Muscle of leg (tissue), 11 donors: Measurements from ENCODE around the gene SAMD3. TPM values are rescaled to one million over a fixed set of nuclear protein-coding genes. Genes with fewer than 3 reads are reported as not detected.
"Not testable (repeated sequence)": the region's sequence is repeated elsewhere in the genome, so short reads cannot be mapped to it uniquely, and the experiment has no call there.

Experiments
- DNase-seq: peaks from one replicate; pipeline ENCODE4 v3.0.0; 2013
- H3K27ac ChIP-seq: one replicate; pipeline ENCODE4 v1.5.1; 2013; ENCODE audit warnings: mild to moderate bottlenecking, low read length, control low read depth
- H3K27me3 ChIP-seq: one replicate; pipeline ENCODE4 v1.6.1; 2013; ENCODE audit warnings: low read length; ENCODE audit not compliant: control insufficient read depth, insufficient read depth
- H3K36me3 ChIP-seq: one replicate; pipeline ENCODE4 v1.6.1; 2013; ENCODE audit warnings: low read length; ENCODE audit not compliant: control insufficient read depth, insufficient read depth
- H3K4me1 ChIP-seq: one replicate; pipeline ENCODE4 v1.6.1; 2013; ENCODE audit warnings: low read length; ENCODE audit not compliant: control insufficient read depth, insufficient read depth
- H3K4me3 ChIP-seq: one replicate; pipeline ENCODE4 v1.5.1; 2013; ENCODE audit warnings: low read length, control low read depth
- H3K9me3 ChIP-seq: replicated peaks from 2 replicates; pipeline ENCODE4 v1.6.1; 2013; ENCODE audit warnings: low read depth, low read length; ENCODE audit not compliant: control insufficient read depth
- WGBS: methylation state at CpG from one replicate; pipeline ENCODE4 v1.1.5; 2013; ENCODE audit warnings: missing lambda C conversion rate; ENCODE audit not compliant: insufficient coverage; 5-methylcytosine and 5-hydroxymethylcytosine counted together
- polyA plus RNA-seq, 8 donors: library from polyadenylated mRNA; unstranded; fragments of 120-200 nt; gene quantifications; one replicate each; pipeline versions ENCODE4 v1.2.1 to v1.2.3, GENCODE V29; 2013; ENCODE audit warnings: inconsistent platforms in 1 of 8, low replicate concordance in 1 of 8; ENCODE audit not compliant: insufficient read length in 8 of 8, insufficient read depth in 1 of 8
- total RNA-seq: library from RNA; stranded (reverse); fragments of 120-200 nt; gene quantifications from one replicate; pipeline ENCODE4 v1.2.4, GENCODE V29; 2013

Gene SAMD3
- total and polyA plus RNA-seq, 9 donors: 0.58 to 3.3 (median 0.95) TPM

GRCh38 chr6:130159956-130160355 is 62.8 kb downstream of the SAMD3 start:
- Histone ChIP-seq H3K27me3 (no peaks in the 10 kb centered on the region), H3K4me3 (no peak overlapping the region), H3K4me1 (no peaks in the 10 kb centered on the region), H3K9me3 (no peaks in the 10 kb centered on the region), H3K27ac (no peak overlapping the region), H3K36me3 (no peaks in the 10 kb centered on the region)
- WGBS: no CpG with 5 or more reads among the region's 3 CpGs
- DNase-seq: peak; percentile 25

GRCh38 chr6:130158548-130158947 is 64.2 kb downstream of the SAMD3 start:
- Histone ChIP-seq H3K27me3 (no peaks in the 10 kb centered on the region), H3K4me1 (no peaks in the 10 kb centered on the region), H3K4me3 (no peak overlapping the region), H3K36me3 (no peaks in the 10 kb centered on the region), H3K27ac (no peak overlapping the region), H3K9me3 (no peaks in the 10 kb centered on the region)
- DNase-seq: no peak
- WGBS: no CpG with 5 or more reads among the region's 4 CpGs

- DNase-seq: no peak
- H3K4me1 ChIP-seq: no peaks in the 10 kb centered on the region
- no peak overlapping the region for H3K4me3 ChIP-seq
- H3K27me3 ChIP-seq: no peaks in the 10 kb centered on the region
- no peaks in the 10 kb centered on the region for H3K36me3 ChIP-seq
- no peaks in the 10 kb centered on the region for H3K9me3 ChIP-seq
- no peak overlapping the region for H3K27ac ChIP-seq
- WGBS: no CpG with 5 or more reads among the region's 2 CpGs
Observed at GRCh38 chr6:130158056-130158455, 64.7 kb downstream of the SAMD3 start.

- Histone ChIP-seq H3K27ac (no peak overlapping the region), H3K36me3 (no peaks in the 10 kb centered on the region), H3K27me3 (no peaks in the 10 kb centered on the region), H3K4me1 (no peaks in the 10 kb centered on the region), H3K4me3 (no peak overlapping the region), H3K9me3 (no peaks in the 10 kb centered on the region)
- WGBS: no CpG with 5 or more reads among the region's 5 CpGs
- DNase-seq: no peak
Observed at GRCh38 chr6:130156908-130157307, 65.8 kb downstream of the SAMD3 start.

GRCh38 chr6:130152908-130153510 is 69.7 kb downstream of the SAMD3 start:
- no peak for DNase-seq
- H3K4me3 ChIP-seq: no peak overlapping the region
- H3K36me3 ChIP-seq: no peaks in the 10 kb centered on the region
- H3K27me3 ChIP-seq: no peaks in the 10 kb centered on the region
- WGBS: no CpG with 5 or more reads among the region's 6 CpGs
- no peak overlapping the region for H3K27ac ChIP-seq
- no peaks in the 10 kb centered on the region for H3K9me3 ChIP-seq
- no peaks in the 10 kb centered on the region for H3K4me1 ChIP-seq

GRCh38 chr6:130150906-130151305 is 71.8 kb downstream of the SAMD3 start:
- H3K27me3 ChIP-seq: no peaks in the 10 kb centered on the region
- H3K4me1 ChIP-seq: no peaks in the 10 kb centered on the region
- no peak overlapping the region for H3K4me3 ChIP-seq
- DNase-seq: no peak
- 73% methylated on average over 8 of the region's 8 CpGs for WGBS
- H3K27ac ChIP-seq: no peak overlapping the region
- no peaks in the 10 kb centered on the region for H3K36me3 ChIP-seq
- H3K9me3 ChIP-seq: no peaks in the 10 kb centered on the region

- not testable (repeated sequence) for H3K9me3 ChIP-seq, H3K27ac ChIP-seq, H3K27me3 ChIP-seq, H3K4me1 ChIP-seq, H3K4me3 ChIP-seq, H3K36me3 ChIP-seq
- peak; percentile 68 for DNase-seq
- no CpG with 5 or more reads among the region's 2 CpGs for WGBS
Observed at GRCh38 chr6:130149016-130149415, 73.7 kb downstream of the SAMD3 start.

GRCh38 chr6:130148181-130148580 is 74.6 kb downstream of the SAMD3 start:
- Histone ChIP-seq H3K27me3 (no peaks in the 10 kb centered on the region), H3K9me3 (no peaks in the 10 kb centered on the region), H3K27ac (no peak overlapping the region), H3K4me1 (no peaks in the 10 kb centered on the region), H3K36me3 (peaks cover 2% of the 10 kb centered on the region), H3K4me3 (no peak overlapping the region)
- WGBS: 100% methylated on average over 2 of the region's 7 CpGs
- no peak for DNase-seq

- Histone ChIP-seq H3K4me3 (no peak overlapping the region), H3K36me3 (peaks cover 2% of the 10 kb centered on the region), H3K9me3 (no peaks in the 10 kb centered on the region), H3K4me1 (no peaks in the 10 kb centered on the region), H3K27me3 (no peaks in the 10 kb centered on the region), H3K27ac (no peak overlapping the region)
- WGBS: no CpG with 5 or more reads among the region's 3 CpGs
- DNase-seq: no peak
Observed at GRCh38 chr6:130147111-130147510, 75.6 kb downstream of the SAMD3 start.

GRCh38 chr6:130143709-130144108 is 79.0 kb downstream of the SAMD3 start:
- DNase-seq: no peak
- H3K27me3 ChIP-seq: no peaks in the 10 kb centered on the region
- no peak overlapping the region for H3K27ac ChIP-seq
- H3K9me3 ChIP-seq: no peaks in the 10 kb centered on the region
- H3K4me3 ChIP-seq: no peak overlapping the region
- no peaks in the 10 kb centered on the region for H3K4me1 ChIP-seq
- peaks cover 2% of the 10 kb centered on the region for H3K36me3 ChIP-seq
- WGBS: 83% methylated on average over 1 of the region's 3 CpGs

GRCh38 chr6:130140084-130140483 is 82.7 kb downstream of the SAMD3 start:
- no peaks in the 10 kb centered on the region for H3K9me3 ChIP-seq
- H3K27ac ChIP-seq: no peak overlapping the region
- H3K27me3 ChIP-seq: no peaks in the 10 kb centered on the region
- WGBS: no CpG with 5 or more reads among the region's 2 CpGs
- H3K4me3 ChIP-seq: no peak overlapping the region
- DNase-seq: no peak
- no peaks in the 10 kb centered on the region for H3K4me1 ChIP-seq
- H3K36me3 ChIP-seq: peaks cover 8% of the 10 kb centered on the region
